Central memory CD4-positive, alpha-beta T cell (primary cell): Measurements from ENCODE around the gene TMEM212.

Source experiments
- DNase-seq: peaks from one replicate; pipeline ENCODE4 v3.0.0; 2022
- total RNA-seq, 3 experiments: gene quantifications; one replicate each; lab custom pipeline; 2026; lab: John Stamatoyannopoulos, UW

The TMEM212 gene
- 0 reads per million in 3 experiments for total RNA-seq

GRCh38 chr3:171842864-171843518, at the start of gene TMEM212:
TMEM212 (plus strand) TSS chr3:171843349; CDS start chr3:171843384, 35 bp downstream.
- DNase-seq, result no peak

GRCh38 chr3:171796625-171797264, 46.4 kb upstream of the TMEM212 start:
- DNase-seq, result no peak

- DNase-seq, result no peak
Observed at GRCh38 chr3:171797265-171797679, 45.9 kb upstream of the TMEM212 start.

- DNase-seq, result no peak
Observed at GRCh38 chr3:171797873-171798272, 45.3 kb upstream of the TMEM212 start.

- no peak for DNase-seq
Observed at GRCh38 chr3:171799501-171799900, 43.6 kb upstream of the TMEM212 start.

GRCh38 chr3:171801738-171802589, 41.2 kb upstream of the TMEM212 start:
- no peak for DNase-seq

- DNase-seq, result no peak
Observed at GRCh38 chr3:171802590-171802956, 40.6 kb upstream of the TMEM212 start.

- DNase-seq, result no peak
Observed at GRCh38 chr3:171803044-171803443, 40.1 kb upstream of the TMEM212 start.

- DNase-seq, result no peak
Observed at GRCh38 chr3:171804618-171805389, 38.3 kb upstream of the TMEM212 start.

- DNase-seq, result no peak
Observed at GRCh38 chr3:171805687-171806086, 37.5 kb upstream of the TMEM212 start.

GRCh38 chr3:171806200-171807128, 36.7 kb upstream of the TMEM212 start:
- no peak for DNase-seq

- DNase-seq, result no peak
Observed at GRCh38 chr3:171807129-171807675, 35.9 kb upstream of the TMEM212 start.

- DNase-seq, result no peak
Observed at GRCh38 chr3:171807806-171808205, 35.3 kb upstream of the TMEM212 start.

GRCh38 chr3:171809611-171809860, 33.6 kb upstream of the TMEM212 start:
- no peak for DNase-seq

- DNase-seq, result peak; percentile 34
Observed at GRCh38 chr3:171809861-171810628, 33.1 kb upstream of the TMEM212 start, which contains the start of gene PLD1. PLD1 (minus strand) TSS chr3:171810483; CDS start chr3:171738051, 72,432 bp downstream.

GRCh38 chr3:171810629-171811294, 32.4 kb upstream of the TMEM212 start:
- no peak for DNase-seq

GRCh38 chr3:171811295-171811912, 31.7 kb upstream of the TMEM212 start:
- DNase-seq, result no peak

GRCh38 chr3:171811913-171812335, 31.2 kb upstream of the TMEM212 start:
- DNase-seq, result no peak

GRCh38 chr3:171812811-171813210, 30.3 kb upstream of the TMEM212 start:
- no peak for DNase-seq
